ENCODE data around the gene HCN2. TPM values are rescaled to one million over a fixed set of nuclear protein-coding genes. Genes with fewer than 3 reads are reported as not detected.

Gene HCN2
- total RNA-seq, 1 donor from 2014 or later: not detected

- Mint-ChIP-seq H3K27ac (no peak overlapping the region), H3K36me3 (peaks cover 5% of the 10 kb centered on the region), H3K4me1 (no peaks in the 10 kb centered on the region), H3K4me3 (no peak overlapping the region), H3K9me3 (no peaks in the 10 kb centered on the region), H3K27me3 (ENCODE audit: insufficient read depth, low read depth) (peaks cover 2% of the 10 kb centered on the region)
- Histone ChIP-seq H3K9ac (no peak overlapping the region), H3K79me2 (ENCODE audit: low read depth) (peaks cover 27% of the 10 kb centered on the region), H3K36me3 (no peaks in the 10 kb centered on the region), H3F3A (ENCODE audit: low read depth) (no peaks in the 10 kb centered on the region), H2AFZ (replicated peaks) (no peak overlapping the region), H3K9me3 (ENCODE audit: low read depth) (no peaks in the 10 kb centered on the region), H3K27ac (no peak overlapping the region), H3K4me3 (no peak overlapping the region), H3K4me1 (no peaks in the 10 kb centered on the region), H3K4me2 (no peak overlapping the region), H4K20me1 (ENCODE audit: low read depth) (peaks cover 35% of the 10 kb centered on the region), H3K27me3 (no peaks in the 10 kb centered on the region)
- no peak for DNase-seq (ENCODE audit: low spot score)
- TF ChIP-seq CTCF (IDR thresholded peaks at IDR 0.05) (no peak), EZH2phosphoT487 (IDR thresholded peaks at IDR 0.05) (no peak), EZH2 (IDR thresholded peaks at IDR 0.05) (no peak)
Observed at GRCh38 chr19:648904-649801, 59.5 kb downstream of the HCN2 start.

DNA sequence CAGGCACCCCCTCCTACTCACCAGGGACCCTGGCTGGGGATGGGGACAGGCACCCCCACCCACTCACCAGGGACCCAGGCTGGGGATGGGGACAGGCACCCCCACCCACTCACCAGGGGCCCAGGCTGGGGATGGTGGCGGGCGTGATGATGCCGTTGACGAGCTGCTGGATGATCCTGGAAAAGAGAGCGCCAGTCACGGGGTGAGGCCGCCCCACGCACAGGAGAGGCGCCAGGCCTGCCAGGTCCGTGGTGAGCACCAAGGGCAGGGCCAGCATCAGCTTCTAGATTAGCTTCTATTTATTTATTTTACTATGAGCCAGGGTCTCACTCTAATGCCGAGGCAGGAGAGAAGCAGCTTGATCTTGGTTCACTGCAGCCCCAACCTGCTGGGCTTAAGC lies 60.4 kb downstream of the HCN2 start:
- Mint-ChIP-seq H3K4me1 (no peaks in the 10 kb centered on the region), H3K27me3 (ENCODE audit: insufficient read depth, low read depth) (peaks cover 2% of the 10 kb centered on the region), H3K36me3 (peaks cover 5% of the 10 kb centered on the region), H3K4me3 (no peak overlapping the region), H3K27ac (no peak overlapping the region), H3K9me3 (no peaks in the 10 kb centered on the region)
- H3K79me2 ChIP-seq (ENCODE audit: low read depth): peaks cover 36% of the 10 kb centered on the region
- no peak for DNase-seq (ENCODE audit: low spot score)
- no peaks in the 10 kb centered on the region for H3K9me3 ChIP-seq (ENCODE audit: low read depth)
- H2AFZ ChIP-seq (replicated peaks): no peak overlapping the region
- no peak overlapping the region for H3K4me3 ChIP-seq
- no peak overlapping the region for H3K27ac ChIP-seq
- H3K9ac ChIP-seq: no peak overlapping the region
- TF ChIP-seq EZH2phosphoT487 (IDR thresholded peaks at IDR 0.05) (no peak), EZH2 (IDR thresholded peaks at IDR 0.05) (no peak), CTCF (IDR thresholded peaks at IDR 0.05) (no peak)
- H3K4me1 ChIP-seq: no peaks in the 10 kb centered on the region
- no peak overlapping the region for H3K4me2 ChIP-seq
- H3K36me3 ChIP-seq: no peaks in the 10 kb centered on the region
- H4K20me1 ChIP-seq (ENCODE audit: low read depth): peaks cover 43% of the 10 kb centered on the region
- H3K27me3 ChIP-seq: no peaks in the 10 kb centered on the region
- H3F3A ChIP-seq (ENCODE audit: low read depth): no peaks in the 10 kb centered on the region

DNA sequence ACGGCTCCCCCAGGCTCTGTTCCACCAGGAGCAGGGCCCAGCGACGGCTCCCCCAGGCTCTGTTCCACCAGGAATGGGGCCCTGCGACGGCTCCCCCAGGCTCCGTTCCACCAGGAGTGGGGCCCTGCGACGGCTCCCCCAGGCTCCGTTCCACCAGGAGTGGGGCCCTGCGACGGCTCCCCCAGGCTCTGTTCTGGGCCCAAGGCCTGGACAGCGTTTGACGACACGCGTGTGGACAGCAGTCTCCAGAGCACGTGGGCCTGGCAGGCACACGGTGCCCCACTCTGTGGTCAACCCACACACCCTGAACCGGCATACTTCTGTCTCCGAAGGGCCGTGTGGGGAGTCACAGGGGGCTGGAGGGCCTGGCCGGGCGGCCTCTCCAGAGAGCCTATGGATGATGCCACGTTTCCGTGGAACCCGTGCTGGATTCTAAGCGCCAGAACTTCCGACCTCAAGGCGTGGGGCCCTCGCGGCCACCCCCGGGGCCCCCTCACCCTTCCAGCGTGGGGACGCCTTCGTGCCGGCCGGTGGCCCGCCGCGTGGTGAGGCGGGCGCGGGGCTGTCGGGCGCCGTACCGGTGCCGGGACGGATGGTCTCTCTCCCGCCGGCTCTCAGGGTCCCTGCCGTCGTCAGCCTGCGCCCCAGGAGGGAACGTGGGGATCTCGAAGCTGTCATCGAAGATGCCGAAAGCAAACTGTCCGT lies 61.6 kb downstream of the HCN2 start:
- Histone ChIP-seq H3K36me3 (no peaks in the 10 kb centered on the region), H3K79me2 (ENCODE audit: low read depth) (peaks cover 48% of the 10 kb centered on the region), H3K27me3 (no peaks in the 10 kb centered on the region), H3K9me3 (ENCODE audit: low read depth) (no peaks in the 10 kb centered on the region), H3K27ac (no peak overlapping the region), H4K20me1 (ENCODE audit: low read depth) (peaks cover 55% of the 10 kb centered on the region), H3K4me2 (no peak overlapping the region), H3K4me3 (no peak overlapping the region), H3K9ac (no peak overlapping the region), H3K4me1 (no peaks in the 10 kb centered on the region), H3F3A (ENCODE audit: low read depth) (no peaks in the 10 kb centered on the region), H2AFZ (replicated peaks) (no peak overlapping the region)
- Mint-ChIP-seq H3K36me3 (peaks cover 3% of the 10 kb centered on the region), H3K9me3 (no peaks in the 10 kb centered on the region), H3K27me3 (ENCODE audit: insufficient read depth, low read depth) (peaks cover under 1% of the 10 kb centered on the region), H3K4me3 (no peak overlapping the region), H3K4me1 (no peaks in the 10 kb centered on the region), H3K27ac (no peak overlapping the region)
- TF ChIP-seq CTCF (IDR thresholded peaks at IDR 0.05): no peak
- TF ChIP-seq EZH2phosphoT487 (IDR thresholded peaks at IDR 0.05): no peak
- no peak for TF ChIP-seq EZH2 (IDR thresholded peaks at IDR 0.05)
- DNase-seq (ENCODE audit: low spot score): no peak

All from neural progenitor cell (in vitro differentiated cells).